ENCODE data around the gene GADD45B. TPM values are rescaled to one million over a fixed set of nuclear protein-coding genes. Genes with fewer than 3 reads are reported as not detected.
"Not testable (repeated sequence)": the region's sequence is repeated elsewhere in the genome, so short reads cannot be mapped to it uniquely, and the experiment has no call there.

GADD45B gene
- total RNA-seq, 1 experiment from 2014 or later: 37.9 TPM

GRCh38 chr19:2457394-2458037 lies 18.4 kb upstream of the GADD45B start:
- no peak for TF ChIP-seq EZH2 (IDR thresholded peaks at IDR 0.05)
- TF ChIP-seq SIN3A (IDR thresholded peaks at IDR 0.05; ENCODE audit: low read depth): peak; percentile 14; the same call in 1 of the 2 replicates
- H3K4me2 ChIP-seq (ENCODE audit: low read length): peak overlapping the region; percentile 75
- H3K27ac ChIP-seq (ENCODE audit: low read depth, low read length): peak overlapping the region; percentile 96
- intact Hi-C loops (cut with micrococcal nuclease): no loop called here
- ChIA-PET POLR2A (interaction anchor here (0.9 to 1.4 kb wide), 6 partner anchors 12 to 185 kb away, joined by 3 to 7 read pairs (median 3); partner anchors contain the start of genes GADD45B and TIMM13), RAD21 (ENCODE audit: low non-redundant PET in 1 of 2, low total read pairs in 2 of 2, uncharacterized antibody in 2 of 2, unreplicated experiment in 2 of 2) (no interaction called here), CTCF (interaction anchor here (0.6 to 1.6 kb wide), 2 partner anchors 148 to 154 kb away, joined by 3 to 6 read pairs; no protein-coding TSS in a partner anchor)
- no peak for ATAC-seq
- peaks cover 9 to 43% of the 10 kb centered on the region in 2 experiments; a peak in 3 of 4 replicates for H3K4me1 ChIP-seq (ENCODE audit: control insufficient read depth in 1 of 2, insufficient read depth in 2 of 2, low read length in 2 of 2)
- no peak for DNase-seq (ENCODE audit: low read depth, low spot score)
- peak overlapping the region; percentile 67 for H3K9ac ChIP-seq (ENCODE audit: low read length)
- peak overlapping the region; percentile 41 to 54 for H3K4me3 ChIP-seq (replicated peaks in 1 of 2; ENCODE audit: low read depth in 1 of 2, low read length in 2 of 2)
- peaks cover 3% of the 10 kb centered on the region; the same call in 1 of the 2 replicates for H4K20me1 ChIP-seq (ENCODE audit: insufficient read depth)
- H3K9me2 ChIP-seq (ENCODE audit: insufficient read depth): no peaks in the 10 kb centered on the region
- no peaks in the 10 kb centered on the region for H3K9me3 ChIP-seq (ENCODE audit: control insufficient read depth in 1 of 2, insufficient read depth in 1 of 2, low read depth in 1 of 2, low read length in 2 of 2)
- H3K27me3 ChIP-seq (ENCODE audit: insufficient read depth, low read length): no peaks in the 10 kb centered on the region
- H2AFZ ChIP-seq (ENCODE audit: low read depth, low read length, poor library complexity, severe bottlenecking): peak overlapping the region; percentile 73
- peaks cover 45% of the 10 kb centered on the region for H3K79me2 ChIP-seq (ENCODE audit: insufficient read depth, low read length)
- TSS peak; percentile 71 for BruUV-seq (replicated peaks)
- H3K36me3 ChIP-seq (ENCODE audit: control insufficient read depth in 1 of 2, insufficient read depth in 2 of 2, low read length in 2 of 2): no peaks in the 10 kb centered on the region; a peak in 1 of 4 replicates

- Histone ChIP-seq H3K9ac (ENCODE audit: low read length) (no peak overlapping the region), H2AFZ (ENCODE audit: low read depth, low read length, poor library complexity, severe bottlenecking) (no peak overlapping the region), H3K36me3 (ENCODE audit: control insufficient read depth in 1 of 2, insufficient read depth in 2 of 2, low read length in 2 of 2) (no peaks in the 10 kb centered on the region), H3K9me2 (ENCODE audit: insufficient read depth) (no peaks in the 10 kb centered on the region), H3K4me3 (replicated peaks in 1 of 2; ENCODE audit: low read depth in 1 of 2, low read length in 2 of 2) (no peak overlapping the region), H3K27ac (ENCODE audit: low read depth, low read length) (no peak overlapping the region), H3K27me3 (ENCODE audit: insufficient read depth, low read length) (no peaks in the 10 kb centered on the region), H3K9me3 (ENCODE audit: control insufficient read depth in 1 of 2, insufficient read depth in 1 of 2, low read depth in 1 of 2, low read length in 2 of 2) (no peaks in the 10 kb centered on the region), H4K20me1 (ENCODE audit: insufficient read depth) (peaks cover 3% of the 10 kb centered on the region; the same call in 1 of the 2 replicates), H3K4me2 (ENCODE audit: low read length) (no peak overlapping the region), H3K79me2 (ENCODE audit: insufficient read depth, low read length) (peaks cover 40% of the 10 kb centered on the region), H3K4me1 (ENCODE audit: control insufficient read depth in 1 of 2, insufficient read depth in 2 of 2, low read length in 2 of 2) (peaks cover 9 to 48% of the 10 kb centered on the region in 2 experiments; a peak in 3 of 4 replicates)
- no peak for DNase-seq (ENCODE audit: low read depth, low spot score)
- no TSS peak for BruUV-seq (replicated peaks)
- ChIA-PET POLR2A (interaction anchor here (1.0 to 1.2 kb wide), 3 partner anchors 11 to 186 kb away, joined by 3 read pairs; no protein-coding TSS in a partner anchor), CTCF (interaction anchor here (1.6 kb wide), 1 partner anchor 153 kb away, joined by 6 read pairs; no protein-coding TSS in a partner anchor), RAD21 (ENCODE audit: low non-redundant PET in 1 of 2, low total read pairs in 2 of 2, uncharacterized antibody in 2 of 2, unreplicated experiment in 2 of 2) (no interaction called here)
- no peak for TF ChIP-seq CBX3 (IDR thresholded peaks at IDR 0.05; ENCODE audit: low read depth)
- ATAC-seq: no peak
- intact Hi-C loops (cut with micrococcal nuclease): no loop called here
Measured at GRCh38 chr19:2458054-2458453, 17.9 kb upstream of the GADD45B start.

GRCh38 chr19:2458776-2459175 lies 17.2 kb upstream of the GADD45B start:
- H4K20me1 ChIP-seq (ENCODE audit: insufficient read depth); H3K27ac ChIP-seq (ENCODE audit: low read depth, low read length); H3K36me3 ChIP-seq (ENCODE audit: control insufficient read depth in 1 of 2, insufficient read depth in 2 of 2, low read length in 2 of 2); H3K9me3 ChIP-seq (ENCODE audit: control insufficient read depth in 1 of 2, insufficient read depth in 1 of 2, low read depth in 1 of 2, low read length in 2 of 2); H3K4me3 ChIP-seq (replicated peaks in 1 of 2; ENCODE audit: low read depth in 1 of 2, low read length in 2 of 2); POLR2A ChIA-PET; ATAC-seq; H2AFZ ChIP-seq (ENCODE audit: low read depth, low read length, poor library complexity, severe bottlenecking); intact Hi-C loops (cut with micrococcal nuclease); H3K9me2 ChIP-seq (ENCODE audit: insufficient read depth); H3K9ac ChIP-seq (ENCODE audit: low read length); CTCF ChIA-PET; BruUV-seq (replicated peaks); DNase-seq (ENCODE audit: low read depth, low spot score); H3K27me3 ChIP-seq (ENCODE audit: insufficient read depth, low read length); RAD21 ChIA-PET (ENCODE audit: low non-redundant PET in 1 of 2, low total read pairs in 2 of 2, uncharacterized antibody in 2 of 2, unreplicated experiment in 2 of 2); H3K4me2 ChIP-seq (ENCODE audit: low read length): not testable (repeated sequence)
- peaks cover 33% of the 10 kb centered on the region for H3K79me2 ChIP-seq (ENCODE audit: insufficient read depth, low read length)
- peaks cover 9 to 55% of the 10 kb centered on the region in 2 experiments; a peak in 3 of 4 replicates for H3K4me1 ChIP-seq (ENCODE audit: control insufficient read depth in 1 of 2, insufficient read depth in 2 of 2, low read length in 2 of 2)

Data from HCT116 (cell line).